IMR-90 (cell line): ENCODE results near the gene WDR62. TPM values are rescaled to one million over a fixed set of nuclear protein-coding genes. Genes with fewer than 3 reads are reported as not detected.

ENCODE experiments used
- ATAC-seq: fragments of 200-7000 bp; cut with Tn5 transposase; 2 replicates; pipeline ENCODE4 v1.9.1; 2020; ENCODE audit warnings: low read depth, mild to moderate bottlenecking, moderate library complexity
- BruUV-seq: library from RNA; stranded (reverse); fragments of 400-500 nt; replicated peaks from 2 replicates; lab custom pipeline; 2021; lab: Mats Ljungman, UMichigan
- CTCF ChIA-PET: fragments of 300-600 bp; formaldehyde crosslinking; extraction: SDS; loops from one replicate; lab custom pipeline; 2021; ENCODE audit warnings: antibody characterized with exemption; lab: Yijun Ruan, JAX
- POLR2A ChIA-PET: fragments of 300-600 bp; sonication (Branson Sonifier 250); formaldehyde crosslinking; loops from one replicate; lab custom pipeline; 2022; ENCODE audit warnings: antibody characterized with exemption; ENCODE audit not compliant: unreplicated experiment; lab: Charles Lee
- DNase-seq: peaks from one replicate; pipeline ENCODE4 v3.0.0; 2013
- H2AFZ ChIP-seq: replicated peaks from 2 replicates; pipeline ENCODE3; 2013; ENCODE audit warnings: low read length, mild to moderate bottlenecking; ENCODE audit not compliant: poor library complexity
- H2AK5ac ChIP-seq: 2 replicates; pipeline ENCODE4 v1.6.1; 2013; ENCODE audit warnings: low read depth, low read length, inconsistent platforms
- H2AK9ac ChIP-seq: replicated peaks from 2 replicates; pipeline ENCODE3; 2013; ENCODE audit warnings: mild to moderate bottlenecking, low read depth, low read length, moderate library complexity; ENCODE audit not compliant: poor library complexity
- H2BK120ac ChIP-seq: 2 replicates; pipeline ENCODE4 v1.6.1; 2013; ENCODE audit warnings: low read depth, low read length, inconsistent platforms
- H2BK15ac ChIP-seq: 3 replicates; pipeline ENCODE4 v1.6.1; 2013; ENCODE audit warnings: low read depth, low read length, inconsistent platforms
- H2BK20ac ChIP-seq: 2 replicates; pipeline ENCODE4 v1.6.1; 2013; ENCODE audit warnings: low read depth, mild to moderate bottlenecking, inconsistent platforms, low read length, moderate library complexity
- H2BK5ac ChIP-seq: 2 replicates; pipeline ENCODE4 v1.6.1; 2013; ENCODE audit warnings: mild to moderate bottlenecking, low read depth, low read length, inconsistent platforms; ENCODE audit not compliant: poor library complexity, severe bottlenecking
- H3K14ac ChIP-seq: replicated peaks from 2 replicates; pipeline ENCODE4 v1.6.1; 2013; ENCODE audit warnings: low read depth, low read length, inconsistent platforms
- H3K18ac ChIP-seq: 2 replicates; pipeline ENCODE4 v1.6.1; 2013; ENCODE audit warnings: low read depth, low read length, control low read depth
- H3K23ac ChIP-seq: 2 replicates; pipeline ENCODE4 v1.6.1; 2013; ENCODE audit warnings: low read depth, low read length, inconsistent platforms
- H3K27ac ChIP-seq: 2 replicates; pipeline ENCODE4 v1.5.1; 2013; ENCODE audit warnings: mild to moderate bottlenecking, control low read depth, low read length; ENCODE audit not compliant: insufficient read depth
- H3K27me3 ChIP-seq: 2 replicates; pipeline ENCODE4 v1.6.1; 2013; ENCODE audit warnings: low read length; ENCODE audit not compliant: control insufficient read depth, insufficient read depth
- H3K36me3 ChIP-seq: 2 replicates; pipeline ENCODE4 v1.6.1; 2013; ENCODE audit warnings: low read length, mixed read lengths; ENCODE audit not compliant: control insufficient read depth, insufficient read depth
- H3K4ac ChIP-seq: 2 replicates; pipeline ENCODE4 v1.6.1; 2013; ENCODE audit warnings: low read depth, low read length, inconsistent platforms
- H3K4me1 ChIP-seq: 2 replicates; pipeline ENCODE4 v1.6.1; 2013; ENCODE audit warnings: low read length, mixed read lengths; ENCODE audit not compliant: control insufficient read depth, insufficient read depth
- H3K4me2 ChIP-seq: 2 replicates; pipeline ENCODE4 v1.6.1; 2013; ENCODE audit warnings: low read depth, mild to moderate bottlenecking, control low read depth, low read length, moderate library complexity
- H3K4me3 ChIP-seq: 2 replicates; pipeline ENCODE4 v1.5.1; 2013; ENCODE audit warnings: low read depth, mild to moderate bottlenecking, control low read depth, low read length, moderate library complexity; ENCODE audit not compliant: insufficient read depth
- H3K56ac ChIP-seq: 2 replicates; pipeline ENCODE4 v1.6.1; 2013; ENCODE audit warnings: low read length, inconsistent platforms; ENCODE audit not compliant: insufficient read depth; ENCODE audit errors: extremely low read depth
- H3K79me1 ChIP-seq, 2 experiments: 2 replicates each; pipeline ENCODE4 v1.6.1; 2013; ENCODE audit warnings: low read length in 2 of 2, inconsistent platforms in 1 of 2, low read depth in 1 of 2
- H3K9ac ChIP-seq: 2 replicates; pipeline ENCODE4 v1.6.1; 2013; ENCODE audit warnings: low read depth, low read length, control low read depth
- H3K9me1 ChIP-seq: 2 replicates; pipeline ENCODE4 v1.6.1; 2013; ENCODE audit warnings: low read length, inconsistent platforms; ENCODE audit not compliant: insufficient read depth
- H3K9me3 ChIP-seq: 2 replicates; pipeline ENCODE4 v1.6.1; 2013; ENCODE audit warnings: low read length; ENCODE audit not compliant: control insufficient read depth, insufficient read depth
- H4K20me1 ChIP-seq: 2 replicates; pipeline ENCODE4 v1.6.1; 2013; ENCODE audit warnings: low read length, inconsistent platforms; ENCODE audit not compliant: insufficient read depth
- H4K5ac ChIP-seq: 2 replicates; pipeline ENCODE4 v1.6.1; 2013; ENCODE audit warnings: mild to moderate bottlenecking, low read depth, low read length, control low read depth
- H4K8ac ChIP-seq, 2 experiments: 2 replicates each; pipeline ENCODE4 v1.6.1; 2013; ENCODE audit warnings: low read depth in 2 of 2, low read length in 2 of 2, control low read depth in 1 of 2, inconsistent platforms in 1 of 2
- H4K91ac ChIP-seq: 2 replicates; pipeline ENCODE4 v1.6.1; 2013; ENCODE audit warnings: low read depth, low read length, inconsistent platforms; ENCODE audit not compliant: insufficient read depth
- CEBPB ChIP-seq: IDR thresholded peaks from 2 replicates; pipeline ENCODE4 v1.6.1; 2012; ENCODE audit warnings: low read depth, low read length, improper control_type of control experiment
- CHD1 ChIP-seq: IDR thresholded peaks from 2 replicates; pipeline ENCODE4 v1.6.1; 2012; ENCODE audit warnings: low read depth, low read length, improper control_type of control experiment
- MAFK ChIP-seq: IDR thresholded peaks from 2 replicates; pipeline ENCODE4 v1.6.1; 2012; ENCODE audit warnings: low read depth, low read length, improper control_type of control experiment
- MAZ ChIP-seq: IDR thresholded peaks from 2 replicates; pipeline ENCODE4 v1.6.1; 2012; ENCODE audit warnings: low read depth, mild to moderate bottlenecking, low read length, improper control_type of control experiment, moderate library complexity, borderline replicate concordance
- RAD21 ChIP-seq: IDR thresholded peaks from 2 replicates; pipeline ENCODE4 v1.6.1; 2012; ENCODE audit warnings: low read length, improper control_type of control experiment
- RCOR1 ChIP-seq: IDR thresholded peaks from 2 replicates; pipeline ENCODE4 v1.6.1; 2012; ENCODE audit warnings: mild to moderate bottlenecking, low read length, improper control_type of control experiment; ENCODE audit not compliant: insufficient replicate concordance
- SMC3 ChIP-seq: fragments of 150-350 bp; IDR thresholded peaks from 2 replicates; pipeline ENCODE4 v1.6.1; 2016; ENCODE audit warnings: low read depth, mild to moderate bottlenecking, antibody characterized with exemption, low read length, moderate library complexity
- WGBS, 2 experiments: methylation state at CpG; one replicate each; pipeline versions ENCODE4 v1.1.5 to v1.1.7; 2013; ENCODE audit warnings: missing lambda C conversion rate in 2 of 2; ENCODE audit not compliant: insufficient read length in 1 of 2; ENCODE audit errors: extremely low coverage in 2 of 2; 5-methylcytosine and 5-hydroxymethylcytosine counted together
- dilution Hi-C: fragments of 300-500 bp; cut with HindIII; formaldehyde crosslinking; loops from one replicate; pipeline ENCODE4 v1.14.3; 2018; ENCODE audit warnings: low sequenced_read_pairs; ENCODE audit not compliant: unreplicated experiment
- in situ Hi-C: fragments of 300-500 bp; cut with MboI; formaldehyde crosslinking; loops from 3 replicates; pipeline ENCODE4 v1.14.3; 2019; ENCODE audit warnings: low sequenced_read_pairs, inconsistent platforms, mixed read lengths
- intact Hi-C: fragments of 100-400 bp; cut with micrococcal nuclease; formaldehyde crosslinking; loops from 2 replicates; pipeline ENCODE4 v1.10.0; 2022
- polyA plus RNA-seq, 3 experiments: library from polyadenylated mRNA; depleted of rRNA; stranded (reverse); fragments of >200 nt; gene quantifications; 2 replicates each; pipeline ENCODE4 v1.2.3, GENCODE V29; 2012; ENCODE audit warnings: low replicate concordance in 1 of 3
- total RNA-seq: library from RNA; depleted of rRNA; stranded (reverse); fragments of >200 nt; gene quantifications from 2 replicates; pipeline ENCODE4 v1.2.3, GENCODE V29; 2012
- TF ChIP-seq, protein P1 (sequence below): conservative IDR thresholded peaks from 2 replicates; pipeline ENCODE4 v1.5.1; 2012; ENCODE audit warnings: mild to moderate bottlenecking, low read depth, low read length, improper control_type of control experiment
- TF ChIP-seq, protein P2 (sequence below): fragments of 150-350 bp; IDR thresholded peaks from 2 replicates; pipeline ENCODE4 v1.6.1; 2017; ENCODE audit warnings: mild to moderate bottlenecking, antibody characterized with exemption, low read length, low read depth
- TF ChIP-seq, protein P3 (sequence below): fragments of 150-350 bp; IDR thresholded peaks from 2 replicates; pipeline ENCODE4 v1.6.1; 2016; ENCODE audit warnings: low read depth, mild to moderate bottlenecking, low read length, moderate library complexity, borderline replicate concordance

Gene WDR62
- total and polyA plus RNA-seq, 2 of the 4 experiments (the other 2 are of a cell fraction) = 4.5 to 7.0 TPM

DNA sequence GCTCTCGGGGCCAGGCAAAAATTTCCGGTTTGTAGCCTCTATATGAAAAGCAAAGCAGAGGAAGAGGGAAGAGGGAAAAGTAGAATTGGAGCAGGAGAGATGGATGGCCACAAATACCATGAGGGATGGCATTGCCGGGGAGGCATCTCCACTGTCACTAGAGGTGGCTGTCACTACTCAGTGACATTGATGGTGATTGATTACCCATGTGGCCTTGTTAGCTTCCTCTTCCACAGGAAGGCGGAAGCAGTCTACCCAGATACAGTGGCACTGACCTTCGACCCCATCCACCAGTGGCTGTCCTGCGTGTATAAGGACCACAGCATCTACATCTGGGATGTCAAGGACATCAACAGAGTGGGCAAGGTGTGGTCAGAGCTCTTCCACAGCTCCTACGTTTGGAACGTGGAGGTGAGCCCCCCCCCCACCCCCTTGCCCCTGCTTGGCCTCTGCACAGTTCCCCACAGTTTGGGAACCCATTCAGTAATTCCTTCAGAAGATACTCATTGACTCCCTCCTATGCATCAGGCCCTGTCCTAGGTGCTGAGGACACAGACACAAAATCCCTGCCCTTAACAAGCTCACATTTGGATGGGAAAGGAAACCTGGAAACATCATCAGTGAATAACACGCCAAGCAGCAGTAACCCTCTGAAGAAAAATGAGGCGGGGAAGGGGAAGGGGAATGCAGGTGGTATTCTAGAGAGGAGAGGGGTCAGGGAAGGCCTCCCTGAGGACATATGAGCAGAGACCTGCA lies 18.6 kb downstream of the WDR62 start:
- DNase-seq (no peak), ATAC-seq (no peak)
- Histone ChIP-seq H3K4me2 (no peak overlapping the region), H3K27me3 (no peaks in the 10 kb centered on the region), H2AK5ac (no peak overlapping the region), H2BK20ac (no peak overlapping the region), H3K4ac (no peak overlapping the region), H3K9ac (no peak overlapping the region), H3K18ac (no peak overlapping the region), H2BK15ac (no peak overlapping the region), H3K9me1 (peaks cover 7% of the 10 kb centered on the region; the same call in 1 of the 2 replicates), H3K4me3 (no peak overlapping the region), H2BK5ac (no peak overlapping the region), H3K23ac (no peak overlapping the region), H3K14ac (no peak overlapping the region), H4K8ac (no peak overlapping the region), H3K9me3 (no peaks in the 10 kb centered on the region), H4K91ac (no peak overlapping the region), H2AFZ (no peak overlapping the region), H3K56ac (no peak overlapping the region), H4K20me1 (peaks cover 29% of the 10 kb centered on the region; the same call in 1 of the 2 replicates), H2AK9ac (no peak overlapping the region), H3K4me1 (no peaks in the 10 kb centered on the region), H4K5ac (no peak overlapping the region), H3K36me3 (0 out of 2 replicates have a peak, but pooled peaks cover 1% of the 10 kb centered on the region), H3K79me1 (peaks cover 13 to 24% of the 10 kb centered on the region in 2 experiments), H3K27ac (no peak overlapping the region), H2BK120ac (no peak overlapping the region)
- 97% methylated on average over 4 of the region's 10 CpGs; no CpG with 5 or more reads in 1 of the 2 experiments for WGBS, 2 experiments
- dilution Hi-C loops (no loop called here), intact Hi-C loops (no loop called here), in situ Hi-C loops (no loop called here)
- CTCF ChIA-PET = no interaction called here
- TF ChIP-seq MAFK (no peak), RAD21 (no peak), CHD1 (no peak), RCOR1 (no peak), SMC3 (no peak), CEBPB (no peak), MAZ (no peak)
- TF ChIP-seq, protein P1, sequence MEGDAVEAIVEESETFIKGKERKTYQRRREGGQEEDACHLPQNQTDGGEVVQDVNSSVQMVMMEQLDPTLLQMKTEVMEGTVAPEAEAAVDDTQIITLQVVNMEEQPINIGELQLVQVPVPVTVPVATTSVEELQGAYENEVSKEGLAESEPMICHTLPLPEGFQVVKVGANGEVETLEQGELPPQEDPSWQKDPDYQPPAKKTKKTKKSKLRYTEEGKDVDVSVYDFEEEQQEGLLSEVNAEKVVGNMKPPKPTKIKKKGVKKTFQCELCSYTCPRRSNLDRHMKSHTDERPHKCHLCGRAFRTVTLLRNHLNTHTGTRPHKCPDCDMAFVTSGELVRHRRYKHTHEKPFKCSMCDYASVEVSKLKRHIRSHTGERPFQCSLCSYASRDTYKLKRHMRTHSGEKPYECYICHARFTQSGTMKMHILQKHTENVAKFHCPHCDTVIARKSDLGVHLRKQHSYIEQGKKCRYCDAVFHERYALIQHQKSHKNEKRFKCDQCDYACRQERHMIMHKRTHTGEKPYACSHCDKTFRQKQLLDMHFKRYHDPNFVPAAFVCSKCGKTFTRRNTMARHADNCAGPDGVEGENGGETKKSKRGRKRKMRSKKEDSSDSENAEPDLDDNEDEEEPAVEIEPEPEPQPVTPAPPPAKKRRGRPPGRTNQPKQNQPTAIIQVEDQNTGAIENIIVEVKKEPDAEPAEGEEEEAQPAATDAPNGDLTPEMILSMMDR = no peak
- TF ChIP-seq, protein P2, sequence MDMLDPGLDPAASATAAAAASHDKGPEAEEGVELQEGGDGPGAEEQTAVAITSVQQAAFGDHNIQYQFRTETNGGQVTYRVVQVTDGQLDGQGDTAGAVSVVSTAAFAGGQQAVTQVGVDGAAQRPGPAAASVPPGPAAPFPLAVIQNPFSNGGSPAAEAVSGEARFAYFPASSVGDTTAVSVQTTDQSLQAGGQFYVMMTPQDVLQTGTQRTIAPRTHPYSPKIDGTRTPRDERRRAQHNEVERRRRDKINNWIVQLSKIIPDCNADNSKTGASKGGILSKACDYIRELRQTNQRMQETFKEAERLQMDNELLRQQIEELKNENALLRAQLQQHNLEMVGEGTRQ = no peak
- TF ChIP-seq, protein P3, sequence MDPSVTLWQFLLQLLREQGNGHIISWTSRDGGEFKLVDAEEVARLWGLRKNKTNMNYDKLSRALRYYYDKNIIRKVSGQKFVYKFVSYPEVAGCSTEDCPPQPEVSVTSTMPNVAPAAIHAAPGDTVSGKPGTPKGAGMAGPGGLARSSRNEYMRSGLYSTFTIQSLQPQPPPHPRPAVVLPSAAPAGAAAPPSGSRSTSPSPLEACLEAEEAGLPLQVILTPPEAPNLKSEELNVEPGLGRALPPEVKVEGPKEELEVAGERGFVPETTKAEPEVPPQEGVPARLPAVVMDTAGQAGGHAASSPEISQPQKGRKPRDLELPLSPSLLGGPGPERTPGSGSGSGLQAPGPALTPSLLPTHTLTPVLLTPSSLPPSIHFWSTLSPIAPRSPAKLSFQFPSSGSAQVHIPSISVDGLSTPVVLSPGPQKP = no peak
- POLR2A ChIA-PET = no interaction called here
- no TSS peak for BruUV-seq
